ENCODE data around the gene LAMA3.

GRCh38 chr18:23878336-23878900 is 189.2 kb downstream of the LAMA3 start:
- TF ChIP-seq, protein P1, sequence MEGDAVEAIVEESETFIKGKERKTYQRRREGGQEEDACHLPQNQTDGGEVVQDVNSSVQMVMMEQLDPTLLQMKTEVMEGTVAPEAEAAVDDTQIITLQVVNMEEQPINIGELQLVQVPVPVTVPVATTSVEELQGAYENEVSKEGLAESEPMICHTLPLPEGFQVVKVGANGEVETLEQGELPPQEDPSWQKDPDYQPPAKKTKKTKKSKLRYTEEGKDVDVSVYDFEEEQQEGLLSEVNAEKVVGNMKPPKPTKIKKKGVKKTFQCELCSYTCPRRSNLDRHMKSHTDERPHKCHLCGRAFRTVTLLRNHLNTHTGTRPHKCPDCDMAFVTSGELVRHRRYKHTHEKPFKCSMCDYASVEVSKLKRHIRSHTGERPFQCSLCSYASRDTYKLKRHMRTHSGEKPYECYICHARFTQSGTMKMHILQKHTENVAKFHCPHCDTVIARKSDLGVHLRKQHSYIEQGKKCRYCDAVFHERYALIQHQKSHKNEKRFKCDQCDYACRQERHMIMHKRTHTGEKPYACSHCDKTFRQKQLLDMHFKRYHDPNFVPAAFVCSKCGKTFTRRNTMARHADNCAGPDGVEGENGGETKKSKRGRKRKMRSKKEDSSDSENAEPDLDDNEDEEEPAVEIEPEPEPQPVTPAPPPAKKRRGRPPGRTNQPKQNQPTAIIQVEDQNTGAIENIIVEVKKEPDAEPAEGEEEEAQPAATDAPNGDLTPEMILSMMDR (IDR thresholded peaks at IDR 0.05): no peak
- TF ChIP-seq POLR2A (IDR thresholded peaks at IDR 0.05): no peak

Data from Peyer's patch (tissue), 4 donors.